Central memory CD4-positive, alpha-beta T cell (primary cell): ENCODE data around the gene KRT81.
"Not testable (repeated sequence)": the region's sequence is repeated elsewhere in the genome, so short reads cannot be mapped to it uniquely, and the experiment has no call there.

Source experiments
- DNase-seq: peaks from one replicate; pipeline ENCODE4 v3.0.0; 2022

Gene KRT81

DNA sequence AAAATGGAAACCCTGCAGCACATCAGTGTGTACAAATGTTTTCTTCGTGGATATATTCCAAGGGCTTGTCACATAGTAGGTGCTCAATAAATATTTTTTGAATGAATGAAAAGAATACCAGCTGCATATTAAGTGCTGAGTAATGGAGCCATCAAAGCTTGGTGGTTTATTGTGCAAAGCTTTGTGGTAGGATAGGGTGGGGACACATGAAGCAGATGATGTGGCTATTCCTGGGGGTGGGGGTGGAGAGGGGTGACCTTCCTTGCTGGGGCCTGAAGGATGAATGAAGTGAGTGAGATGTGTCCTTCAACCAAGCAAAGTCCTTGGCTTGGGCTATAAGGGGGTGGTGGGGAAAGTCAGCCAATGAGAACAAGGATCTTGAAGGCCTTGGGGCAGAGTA lies 4.3 kb upstream of the KRT81 start:
- DNase-seq = no peak

DNA sequence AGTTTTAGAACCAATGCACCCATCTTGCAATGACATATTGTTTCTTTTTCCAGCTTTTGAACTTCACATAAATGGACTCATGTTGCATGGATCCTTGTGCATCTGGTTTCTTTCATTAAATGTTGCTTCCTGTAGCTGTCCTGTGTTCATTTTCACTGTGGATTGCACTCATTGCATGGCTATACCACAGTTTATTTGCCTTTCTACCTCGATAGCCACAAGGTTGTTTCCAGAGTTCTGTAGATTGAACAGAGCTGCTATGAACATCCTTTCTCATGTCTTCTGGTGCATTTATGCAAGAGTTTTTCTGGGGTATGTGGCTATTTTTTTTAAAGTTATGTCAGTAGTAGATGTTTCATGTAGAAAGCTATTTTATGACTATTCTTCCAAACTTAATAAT lies 3.5 kb upstream of the KRT81 start:
- DNase-seq = no peak

DNA sequence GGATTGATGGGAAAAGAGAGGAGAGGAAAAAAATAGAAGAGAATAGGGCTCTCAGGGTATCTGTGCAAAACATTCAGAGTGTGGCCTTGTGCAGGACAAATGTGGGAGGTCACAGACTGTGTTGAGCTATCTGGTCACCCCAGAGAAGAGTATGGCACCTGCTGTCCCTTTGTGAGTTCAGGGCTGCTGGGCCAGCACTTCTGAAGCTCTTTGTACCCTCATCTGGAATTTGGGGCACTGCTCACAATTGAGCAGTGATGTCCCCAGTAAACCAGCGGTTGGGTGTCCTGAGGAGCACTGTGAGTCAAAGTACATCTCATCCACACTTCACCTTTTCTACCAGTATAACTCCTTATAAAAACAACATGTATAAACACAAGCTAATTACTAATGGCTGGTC lies 2.6 kb upstream of the KRT81 start:
- no peak for DNase-seq

DNA sequence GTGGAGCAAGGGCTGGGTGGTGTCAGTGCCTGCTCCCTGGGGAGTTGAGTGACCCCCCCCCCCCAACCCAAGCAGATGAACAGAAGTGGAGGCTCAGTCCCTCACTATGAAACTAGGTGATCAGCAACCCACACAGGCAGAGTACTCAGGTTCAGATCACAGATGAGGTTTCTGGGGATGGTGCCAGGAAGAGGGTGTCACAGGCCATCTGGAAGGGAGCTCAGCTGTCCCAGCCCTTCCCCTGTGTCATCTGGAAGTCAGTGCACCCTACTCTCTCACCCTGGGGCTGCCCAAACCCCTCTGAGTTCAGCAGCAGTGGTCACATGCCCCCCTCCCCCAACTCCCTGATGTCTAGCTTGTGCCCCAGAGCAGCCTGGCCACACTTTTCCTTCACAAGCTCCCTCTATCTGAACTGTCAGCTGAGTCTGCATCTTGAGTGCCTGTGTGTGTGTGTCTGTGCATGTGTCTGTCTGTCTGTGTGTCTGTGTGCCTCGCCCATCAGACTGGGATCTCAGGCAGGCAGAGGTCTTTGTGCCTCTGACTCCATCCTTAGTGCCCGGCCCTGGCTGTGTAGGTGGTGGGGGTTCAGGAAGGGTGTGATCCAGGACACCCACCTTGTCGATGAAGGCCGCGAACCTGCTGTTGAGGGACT lies 725 bp downstream of the KRT81 start:
- DNase-seq = not testable (repeated sequence)

DNA sequence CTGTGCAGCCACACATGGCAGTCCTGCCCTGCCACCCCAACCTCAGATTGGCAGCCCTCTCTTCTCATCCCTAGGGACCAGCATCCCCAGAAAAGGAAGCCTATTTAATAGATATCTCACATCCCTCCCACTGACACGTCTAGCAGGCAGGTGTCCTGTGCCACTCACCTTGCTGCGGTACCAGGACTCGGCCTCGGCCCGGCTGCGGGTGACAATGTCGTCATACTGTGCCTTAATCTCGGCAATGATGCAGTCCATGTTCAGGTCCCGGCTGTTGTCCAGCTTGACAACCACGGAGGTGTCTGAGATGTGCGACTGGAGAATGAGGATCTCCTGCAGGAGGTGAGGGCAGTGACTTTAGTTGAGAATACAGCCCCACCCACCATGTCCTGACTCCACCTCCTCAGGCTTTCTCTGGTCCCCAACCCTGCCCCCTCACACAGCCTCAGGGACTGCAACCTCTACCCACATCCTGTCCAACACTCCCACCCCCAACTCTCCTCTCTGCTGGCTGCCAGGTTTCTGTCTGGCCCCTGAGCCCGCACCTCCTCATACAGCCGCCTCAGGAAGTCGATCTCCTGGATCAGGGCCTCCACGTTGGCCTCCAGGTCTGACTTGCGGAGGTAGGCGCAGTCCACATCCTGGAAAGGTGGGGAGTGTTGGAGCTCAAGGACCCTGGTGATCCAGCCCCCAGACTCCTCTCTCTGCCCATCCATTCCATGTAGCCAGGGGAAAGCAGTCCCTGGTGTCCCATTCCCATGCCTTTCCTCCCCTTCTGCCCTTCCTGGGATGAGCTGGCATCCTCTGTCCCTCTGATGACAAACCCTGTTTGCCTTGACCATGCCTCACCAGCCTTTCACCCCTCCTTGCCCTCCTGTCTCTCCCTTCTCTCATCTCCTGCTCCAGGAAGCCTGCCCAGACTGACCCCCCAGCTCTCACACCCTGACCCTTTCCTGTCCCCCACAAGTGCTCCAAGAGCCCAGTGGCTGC lies 3.2 kb downstream of the KRT81 start:
- DNase-seq = not testable (repeated sequence)

DNA sequence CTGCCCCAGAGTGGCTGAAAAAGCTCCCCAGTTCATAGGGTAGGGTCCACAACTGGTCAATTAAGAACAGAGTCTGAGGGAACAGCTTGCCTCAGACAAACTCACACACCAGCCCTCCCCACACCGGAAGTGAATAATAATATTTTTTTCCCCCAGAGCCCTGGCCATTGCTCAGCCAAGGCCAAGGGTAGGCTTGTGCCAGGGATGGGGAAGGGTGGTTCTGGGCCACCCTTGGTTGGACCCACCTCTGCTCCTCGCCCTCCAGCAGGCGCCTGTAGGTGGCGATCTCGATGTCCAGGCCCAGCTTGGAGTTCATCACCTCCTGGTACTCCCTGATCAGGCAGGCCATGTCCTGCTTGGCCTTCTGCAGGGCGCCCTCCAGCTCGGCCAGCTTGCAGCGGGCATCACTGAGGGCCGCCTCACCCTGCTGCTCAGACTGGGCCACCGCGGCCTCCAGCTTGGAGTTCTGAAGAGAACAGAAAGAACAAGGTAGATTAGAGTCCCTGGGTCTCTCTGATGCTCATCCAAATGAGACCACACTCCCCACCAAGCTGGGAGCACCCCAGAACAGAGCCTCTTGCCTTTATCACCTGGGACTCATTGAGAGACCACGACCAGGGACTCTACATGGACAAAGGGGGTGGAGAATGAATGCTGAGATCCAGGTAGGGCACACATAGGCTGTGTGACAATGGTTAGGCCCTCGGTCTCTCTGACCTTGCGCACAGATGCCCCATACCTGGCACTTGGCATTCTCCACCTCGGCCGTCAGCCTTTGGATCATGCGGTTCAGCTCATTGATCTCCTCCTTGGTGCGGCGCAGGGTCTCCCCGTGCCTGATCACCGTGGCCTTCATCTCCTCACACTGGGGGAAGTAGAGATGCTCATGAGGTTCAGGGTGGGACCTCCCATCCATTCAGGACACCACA lies 4.2 kb downstream of the KRT81 start:
- not testable (repeated sequence) for DNase-seq

DNA sequence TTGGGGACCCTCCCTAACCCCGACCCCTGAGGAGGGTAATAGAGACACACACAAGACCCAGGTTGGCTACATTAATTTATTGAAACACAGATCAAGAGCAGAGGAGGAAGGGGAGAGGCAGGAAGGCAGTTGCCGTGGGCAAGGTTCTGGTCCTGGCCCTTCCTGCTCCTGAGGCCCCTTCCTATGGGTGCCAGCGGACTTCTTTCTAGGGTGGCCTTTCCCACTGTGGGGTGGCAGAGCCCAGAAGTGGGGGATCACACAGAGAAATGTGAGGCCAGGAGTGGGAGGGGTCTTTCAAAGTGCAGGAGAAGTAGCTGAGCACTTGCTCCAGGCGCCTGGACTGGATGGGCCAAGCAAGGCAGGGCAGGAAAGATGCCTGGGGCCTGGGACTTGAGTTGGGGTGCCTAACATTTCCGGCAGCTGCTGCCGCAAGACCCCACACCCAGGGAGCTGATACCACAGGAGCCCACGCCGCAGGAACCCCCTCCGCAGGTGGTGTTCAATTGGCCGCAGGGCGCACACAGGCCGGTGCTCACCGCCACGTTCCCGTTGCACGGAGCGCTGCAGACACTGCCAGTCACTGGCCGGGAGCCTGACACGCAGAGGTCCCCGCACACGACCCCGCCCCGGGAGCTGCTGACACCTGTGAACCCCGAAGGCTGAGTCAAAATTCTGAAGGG lies 5.3 kb downstream of the KRT81 start:
- DNase-seq = no peak

DNA sequence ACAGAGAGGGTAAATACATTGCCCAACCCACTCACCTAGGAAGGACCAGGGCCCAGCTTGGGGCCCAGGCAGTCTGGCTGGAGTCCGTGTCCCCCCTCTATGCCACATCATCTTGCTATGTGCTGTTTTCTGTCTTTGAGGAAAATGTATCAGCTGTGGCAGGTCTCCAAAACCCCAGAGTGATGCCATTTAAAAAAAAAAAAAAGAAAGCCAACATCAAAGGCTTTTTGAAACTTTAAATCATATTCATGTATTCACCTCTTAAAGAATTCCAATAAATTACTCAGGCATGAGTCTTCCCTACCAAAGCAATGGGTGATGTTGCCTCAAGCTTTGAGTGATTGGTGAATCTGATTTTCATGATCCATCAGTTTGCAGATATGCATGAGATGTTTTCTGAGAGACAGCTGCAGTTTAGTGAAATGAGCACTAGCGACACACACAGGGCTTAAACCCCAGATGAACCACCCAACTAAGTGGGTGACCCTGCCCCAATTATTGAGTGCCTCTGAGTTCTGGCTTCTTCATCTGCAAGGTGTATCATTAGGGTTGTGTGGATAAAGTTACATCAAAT lies 6.1 kb downstream of the KRT81 start:
- DNase-seq = no peak

DNA sequence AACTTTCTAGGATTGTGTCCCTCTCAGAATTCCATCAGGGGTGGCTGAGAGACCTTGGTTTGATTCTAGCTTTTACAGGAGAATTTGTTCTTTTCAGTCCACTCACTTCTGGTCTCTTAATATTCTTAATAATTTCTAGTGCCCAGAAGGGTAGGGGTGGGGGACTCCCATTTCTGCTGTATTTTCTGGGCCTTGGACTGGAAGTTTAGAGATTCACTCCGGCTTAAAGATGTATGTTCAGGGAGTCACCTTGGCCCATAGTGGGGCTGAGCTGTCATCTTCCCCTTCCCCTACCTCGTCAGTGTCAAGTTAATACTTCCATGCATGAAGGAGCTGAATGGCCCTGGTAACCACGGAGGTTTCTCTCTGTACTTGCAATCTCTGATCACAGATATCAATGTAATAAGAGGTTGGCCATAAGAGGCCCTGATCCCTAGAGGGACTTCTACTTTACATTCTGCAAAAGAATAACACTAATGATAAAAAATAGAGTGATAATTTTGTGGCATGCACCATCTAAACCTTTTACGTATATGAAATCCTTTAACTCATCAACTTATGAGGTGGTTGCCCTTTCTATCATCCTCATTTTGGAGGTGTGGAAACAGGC lies 6.7 kb downstream of the KRT81 start:
- no peak for DNase-seq

DNA sequence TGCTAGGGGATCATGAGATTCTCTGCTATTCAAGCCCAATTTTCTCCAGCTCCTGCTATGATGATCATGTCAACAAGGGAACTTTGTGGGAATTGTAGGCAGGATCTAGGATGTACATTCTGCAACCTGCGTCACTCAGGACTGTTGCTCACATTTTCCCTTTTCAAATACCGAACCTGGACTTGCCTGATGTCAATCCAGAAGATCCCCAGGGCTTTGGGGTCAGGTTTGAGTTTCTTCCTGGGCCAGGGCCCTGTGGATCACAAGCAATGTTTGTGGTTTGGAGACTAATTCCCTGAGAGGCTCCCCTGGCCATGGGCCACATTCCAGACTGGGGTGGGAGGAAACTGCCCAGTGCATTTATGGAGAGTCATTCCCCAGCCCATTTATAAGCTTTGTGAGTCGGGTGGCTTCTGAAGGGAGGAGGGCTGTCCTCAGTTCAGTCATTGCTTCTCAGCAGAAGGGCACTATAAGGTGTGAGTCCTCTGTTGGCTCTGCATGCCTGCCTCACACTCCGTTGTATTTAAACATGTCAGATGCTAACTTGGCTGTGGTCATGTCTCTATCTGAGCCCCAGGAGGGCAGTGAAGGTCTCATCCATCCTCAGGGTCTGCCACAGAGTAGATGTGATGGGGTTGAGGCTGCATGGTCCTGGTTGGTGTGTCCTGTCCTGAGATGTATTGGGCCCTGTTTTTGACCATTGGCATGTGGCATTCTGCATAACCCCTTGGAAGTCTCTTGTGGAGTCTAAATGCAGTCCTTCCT lies 10.4 kb downstream of the KRT81 start:
- no peak for DNase-seq

DNA sequence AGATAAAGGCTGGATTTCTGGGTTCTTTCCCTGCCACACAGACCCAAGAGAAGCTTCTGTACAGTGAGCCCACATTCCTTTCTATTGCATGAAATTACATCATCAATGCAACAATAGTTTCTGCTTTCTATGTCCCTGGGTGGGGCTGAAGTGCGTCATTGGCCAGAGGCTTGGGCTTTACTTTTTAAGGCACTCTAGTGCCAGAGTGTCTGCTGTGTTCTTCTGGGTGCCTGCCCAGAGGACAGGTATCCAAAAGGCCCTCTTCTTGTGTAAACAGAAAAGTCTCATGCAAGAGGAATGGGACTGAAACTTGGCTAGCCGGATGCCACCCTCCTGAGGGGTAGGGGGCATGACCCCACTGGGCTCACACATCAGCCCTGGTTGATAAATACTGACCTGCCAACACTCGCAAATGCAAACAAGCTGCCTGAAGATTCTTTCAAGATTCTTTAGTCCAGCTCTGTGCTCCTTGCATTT lies 11.0 kb downstream of the KRT81 start:
- no peak for DNase-seq

DNA sequence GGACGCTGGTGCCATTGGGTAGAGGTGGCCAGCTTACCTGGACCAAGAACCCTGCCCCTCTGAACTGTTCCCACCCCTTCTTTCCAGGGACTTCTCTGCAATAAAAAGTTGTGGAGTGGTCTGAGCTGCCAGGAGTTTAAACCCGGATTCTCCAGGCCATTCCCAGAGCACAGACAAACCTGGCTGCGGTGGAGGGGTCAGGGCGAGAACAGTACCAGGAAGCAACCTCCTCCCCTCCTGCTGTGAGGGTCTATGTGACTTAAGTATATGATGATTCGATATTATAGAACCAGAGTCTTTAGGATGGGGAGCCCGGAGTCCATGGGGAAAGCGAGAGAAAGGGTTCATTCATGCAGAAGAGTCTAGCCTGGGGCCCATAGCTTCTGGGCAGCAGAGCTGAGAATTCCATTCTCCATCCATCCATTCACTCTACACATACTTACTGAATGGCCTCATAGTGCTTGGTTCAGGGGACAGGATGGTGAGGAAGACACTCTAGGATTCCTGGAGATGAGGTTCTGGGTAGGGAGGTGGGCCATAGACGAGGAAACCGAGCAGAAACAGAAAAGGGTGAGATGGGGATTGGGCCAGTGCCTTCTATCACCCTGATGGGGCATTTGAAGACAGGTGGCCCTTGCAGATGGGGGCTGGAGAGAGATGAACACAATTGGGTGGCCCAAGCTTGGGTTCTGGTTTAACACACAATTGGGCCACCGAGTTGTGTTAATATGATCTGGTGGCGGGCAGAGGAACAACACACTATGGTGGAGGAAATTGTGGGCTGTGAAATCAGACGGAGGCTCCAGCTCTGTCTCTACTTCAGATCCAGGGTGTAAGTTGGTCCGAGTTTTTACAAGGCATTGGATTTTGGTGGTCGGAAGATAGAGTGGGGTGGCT lies 11.7 kb downstream of the KRT81 start:
- DNase-seq = no peak

DNA sequence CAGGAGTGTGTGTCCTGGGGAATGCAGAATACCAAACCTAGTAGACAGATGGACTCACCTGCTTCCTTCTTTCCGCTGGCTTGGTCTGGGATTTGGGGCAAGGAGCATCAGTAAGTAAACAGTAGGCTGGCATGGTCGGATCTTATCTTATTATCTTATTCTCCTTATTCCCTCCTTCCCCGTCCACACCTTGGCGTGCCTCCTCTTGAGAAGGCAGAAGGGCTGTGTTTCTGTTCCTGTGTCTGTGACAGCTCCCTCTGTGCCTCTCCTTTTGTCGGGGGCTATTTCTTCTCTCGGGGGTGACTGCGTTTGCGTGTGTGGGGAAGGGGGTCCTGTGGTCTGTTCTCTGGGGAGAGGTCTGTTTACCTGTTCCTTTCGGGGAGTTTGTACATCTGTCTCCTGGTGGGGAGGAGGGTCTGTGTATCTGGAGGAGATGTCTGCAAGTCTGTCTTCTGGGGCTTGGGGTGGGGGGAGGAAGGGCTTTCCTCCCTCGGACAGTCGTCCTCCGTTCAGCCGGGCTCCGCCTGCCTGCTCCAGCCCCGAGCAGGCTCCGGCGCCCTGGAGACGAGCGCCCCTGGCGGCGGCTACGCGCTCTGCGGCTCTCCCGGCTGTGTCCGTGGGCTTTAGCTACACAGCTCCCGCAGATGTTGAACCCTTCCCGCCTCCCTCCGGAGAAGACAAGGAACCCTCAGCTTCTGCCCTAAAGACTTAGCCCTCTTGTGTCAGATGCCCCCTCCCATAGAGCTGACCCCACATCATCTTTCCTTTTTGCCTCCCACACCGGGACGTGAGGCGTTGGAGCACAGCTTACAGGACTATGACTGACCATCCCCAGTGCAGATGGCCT lies 12.5 kb downstream of the KRT81 start:
- DNase-seq = peak; percentile 53

DNA sequence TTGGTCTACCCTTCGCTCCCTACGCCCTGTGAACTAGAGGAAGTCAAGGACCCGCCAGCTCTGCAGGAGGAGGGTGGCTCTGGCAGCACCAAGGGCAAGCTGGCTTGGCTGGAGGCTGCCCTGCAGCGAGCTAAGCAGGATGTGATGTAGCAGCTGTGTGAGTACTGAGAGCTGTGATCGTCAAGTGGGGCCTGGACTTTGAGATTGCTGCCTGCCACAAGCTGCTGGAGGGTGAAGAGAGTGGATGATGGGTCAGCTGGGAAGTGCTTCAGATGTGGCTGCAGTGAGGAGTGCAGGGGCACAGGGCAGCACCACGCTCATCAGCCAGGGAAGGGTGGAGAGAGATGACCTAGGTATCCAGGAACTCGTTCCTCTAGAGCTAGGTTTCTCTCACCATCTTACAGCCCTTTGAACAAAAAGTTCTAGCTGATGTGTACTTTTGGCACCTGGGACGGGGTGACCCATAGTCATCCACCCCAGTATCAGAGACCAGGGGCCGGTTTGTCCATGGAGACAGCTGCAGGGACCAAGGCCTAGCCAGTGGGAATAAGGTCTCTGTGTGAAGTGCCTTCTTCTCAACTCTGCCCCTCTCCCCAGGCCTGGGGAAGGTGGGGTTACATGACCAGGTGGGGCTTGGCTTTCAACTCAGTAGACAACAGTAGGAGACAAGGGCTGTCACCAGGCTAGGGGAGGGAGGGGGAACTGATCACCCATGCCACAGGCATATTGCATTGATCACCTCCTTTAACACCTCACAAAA lies 13.7 kb downstream of the KRT81 start:
- no peak for DNase-seq

DNA sequence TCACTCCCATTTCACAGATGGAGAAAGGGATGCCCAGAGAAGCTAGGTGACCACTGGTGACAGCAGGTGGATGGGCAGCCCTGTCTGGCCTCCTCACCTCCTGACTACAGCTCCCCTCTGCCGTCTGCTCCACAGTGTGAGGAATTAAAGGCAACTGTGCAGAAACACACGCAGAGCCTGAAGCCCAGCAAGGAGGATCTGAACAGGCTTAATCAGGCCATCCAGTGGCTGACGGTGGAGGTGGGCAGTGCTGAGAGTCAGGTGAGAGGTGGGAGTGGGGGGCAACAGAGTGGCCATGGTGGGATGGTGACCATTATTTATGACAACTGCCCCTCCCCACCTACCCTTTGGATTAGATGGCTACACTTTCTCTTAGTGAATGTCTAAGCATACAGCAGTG lies 15.6 kb downstream of the KRT81 start:
- DNase-seq = no peak

DNA sequence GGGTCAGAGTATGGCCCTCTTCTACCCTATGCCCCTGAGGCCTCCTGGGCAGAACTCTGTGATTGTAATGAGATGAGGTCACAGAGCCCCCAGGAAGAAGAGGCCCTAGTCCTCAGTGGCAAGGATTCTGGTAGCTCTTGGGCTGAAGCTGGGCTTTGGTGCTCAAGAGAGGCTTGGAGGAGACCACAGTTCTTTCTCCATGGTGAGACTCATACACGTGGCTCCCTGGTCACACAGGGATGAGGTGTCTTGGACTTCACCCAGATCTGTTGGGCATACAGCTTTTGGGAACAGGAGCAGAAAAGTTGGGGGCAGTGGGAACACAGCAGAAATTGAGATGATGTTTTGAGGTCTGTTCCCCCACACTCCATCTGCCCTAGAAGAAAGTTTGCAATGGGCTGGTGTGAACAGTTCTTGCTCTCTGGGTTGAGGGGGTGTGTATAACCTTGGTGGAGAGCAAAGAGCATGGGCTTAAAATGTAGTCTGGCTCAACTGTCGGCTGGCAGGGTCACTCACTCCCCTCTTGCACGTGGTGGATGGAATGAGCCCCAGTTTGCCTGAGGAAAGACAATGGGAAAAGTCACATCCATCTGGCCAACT lies 16.7 kb downstream of the KRT81 start, which contains the start of gene KRT86:
Gene KRT86 (plus strand): TSS at position 125 of the 600 bp plus-strand sequence. CDS start 27,272 bp downstream, outside the sequence.
- no peak for DNase-seq

DNA sequence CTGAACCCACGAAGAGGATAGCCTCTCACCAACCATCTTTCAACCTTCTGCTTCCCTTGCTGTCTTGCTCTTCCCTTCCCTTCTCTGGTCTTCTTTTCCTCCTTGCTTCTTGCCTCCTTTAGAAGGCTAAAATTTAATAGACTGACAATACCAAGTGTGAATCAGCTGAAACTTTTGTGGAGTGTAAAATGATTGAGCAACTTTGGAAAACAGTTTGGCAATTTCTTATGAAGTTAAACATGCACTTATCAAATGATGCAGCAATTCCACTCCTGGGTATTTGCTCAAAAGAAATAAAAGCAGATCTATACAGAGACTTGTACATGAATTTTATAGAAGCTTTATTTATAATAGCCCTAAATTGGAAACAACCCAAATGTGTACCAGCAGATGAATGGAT lies 20.2 kb downstream of the KRT81 start:
- no peak for DNase-seq
